Prostate gland (tissue), 2 donors: Measurements from ENCODE around the gene TMA16. TPM values are rescaled to one million over a fixed set of nuclear protein-coding genes. Genes with fewer than 3 reads are reported as not detected.

Experiments
- DNase-seq: peaks from one replicate; pipeline ENCODE4 v3.0.0-alpha.2; 2019; ENCODE audit warnings: low spot score
- H3K27ac ChIP-seq, 2 donors: fragments of 200-600 bp; sonication (generic); 2 replicates each; pipeline ENCODE4 v1.5.1; 2017 to 2019
- H3K27me3 ChIP-seq: fragments of 200-600 bp; sonication (generic); replicated peaks from 2 replicates; pipeline ENCODE4 v1.5.1; 2019; ENCODE audit not compliant: insufficient read depth
- H3K36me3 ChIP-seq, 2 donors: fragments of 200-600 bp; sonication (generic); 1 replicate in 1 of 2; 2 replicates in 1 of 2; pipeline versions ENCODE4 v1.5.1 to v1.8.1; 2017 to 2019
- H3K4me1 ChIP-seq: fragments of 200-600 bp; sonication (generic); replicated peaks from 2 replicates; pipeline ENCODE4 v1.5.1; 2019
- H3K4me3 ChIP-seq, 2 donors: fragments of 200-600 bp; sonication (generic); 2 replicates each; pipeline ENCODE4 v1.5.1; 2017 to 2019
- H3K9me3 ChIP-seq: fragments of 200-600 bp; sonication (generic); 2 replicates; pipeline ENCODE4 v1.5.1; 2017
- POLR2A ChIP-seq: fragments of 450-650 bp; IDR thresholded peaks from one replicate; pipeline ENCODE4 v1.6.1; 2016; ENCODE audit warnings: antibody characterized with exemption, mild to moderate bottlenecking
- POLR2AphosphoS5 ChIP-seq: sonication (generic); formaldehyde crosslinking; IDR thresholded peaks from one replicate; pipeline ENCODE4 v1.6.1; 2017; ENCODE audit warnings: antibody characterized with exemption
- WGBS: methylation state at CpG from one replicate; pipeline ENCODE4 v1.1.5; 2018; 5-methylcytosine and 5-hydroxymethylcytosine counted together
- intact Hi-C: fragments of 100-400 bp; cut with DNase I; formaldehyde crosslinking; loops from one replicate; pipeline ENCODE4 v1.14.2; 2022
- total RNA-seq, 2 donors: library from RNA; depleted of rRNA; stranded (reverse); fragments of >200 nt; gene quantifications; one replicate each; pipeline ENCODE4 v1.1.0, GENCODE V29; 2016
- TF ChIP-seq, protein P1 (sequence below), 4 experiments: fragments of 200-600 bp in 2 of 4; fragments of 450-650 bp in 2 of 4; sonication (generic) in 2 of 4; IDR thresholded peaks; 1 replicate in 3 of 4; 2 replicates in 1 of 4; pipeline ENCODE4 v1.5.1; 2016 to 2019; ENCODE audit warnings: antibody characterized with exemption in 4 of 4, mild to moderate bottlenecking in 2 of 4, moderate library complexity in 2 of 4

Gene TMA16
- total RNA-seq, 2 donors from 2014 or later = 12.9 to 17.3 TPM

DNA sequence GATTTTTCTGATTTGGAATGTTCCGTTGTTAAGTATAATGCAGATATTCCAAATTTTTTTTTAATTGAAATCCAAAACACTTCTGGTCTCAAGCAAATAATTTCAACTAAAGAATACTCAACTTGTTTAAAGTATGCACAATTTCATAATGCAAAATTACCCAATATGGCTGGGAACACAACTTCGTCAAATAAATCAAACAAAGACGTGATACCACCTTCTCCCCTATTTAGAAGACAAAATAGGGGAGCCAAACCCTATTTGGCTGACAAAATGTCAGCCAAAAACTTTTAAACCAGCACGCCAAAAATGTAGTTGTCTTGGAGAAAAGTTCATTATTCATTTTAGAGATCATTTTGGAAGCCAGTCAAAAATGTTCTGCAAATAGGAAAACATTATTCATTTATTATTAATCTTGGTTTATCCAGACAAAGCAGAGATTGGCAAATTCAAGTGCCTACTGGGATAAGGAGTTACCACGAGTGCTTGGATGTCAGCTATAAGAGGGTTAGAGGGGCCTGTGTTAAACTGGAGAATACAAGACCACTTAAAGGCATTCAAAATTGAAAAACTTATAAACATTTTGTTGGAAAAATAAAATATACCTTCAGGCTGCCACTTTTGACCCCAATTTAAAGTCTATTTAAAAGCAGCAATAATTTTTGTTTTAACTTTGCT is 17.6 kb upstream of the TMA16 start:
- H3K4me3 ChIP-seq = no peak overlapping the region
- H3K36me3 ChIP-seq = no peaks in the 10 kb centered on the region
- H3K27ac ChIP-seq = no peak overlapping the region
- WGBS = 83% methylated on average over 5 of the region's 5 CpGs
- intact Hi-C loops = no loop called here
- DNase-seq = no peak
- TF ChIP-seq POLR2AphosphoS5 (no peak), POLR2A (no peak)
- TF ChIP-seq, protein P1, sequence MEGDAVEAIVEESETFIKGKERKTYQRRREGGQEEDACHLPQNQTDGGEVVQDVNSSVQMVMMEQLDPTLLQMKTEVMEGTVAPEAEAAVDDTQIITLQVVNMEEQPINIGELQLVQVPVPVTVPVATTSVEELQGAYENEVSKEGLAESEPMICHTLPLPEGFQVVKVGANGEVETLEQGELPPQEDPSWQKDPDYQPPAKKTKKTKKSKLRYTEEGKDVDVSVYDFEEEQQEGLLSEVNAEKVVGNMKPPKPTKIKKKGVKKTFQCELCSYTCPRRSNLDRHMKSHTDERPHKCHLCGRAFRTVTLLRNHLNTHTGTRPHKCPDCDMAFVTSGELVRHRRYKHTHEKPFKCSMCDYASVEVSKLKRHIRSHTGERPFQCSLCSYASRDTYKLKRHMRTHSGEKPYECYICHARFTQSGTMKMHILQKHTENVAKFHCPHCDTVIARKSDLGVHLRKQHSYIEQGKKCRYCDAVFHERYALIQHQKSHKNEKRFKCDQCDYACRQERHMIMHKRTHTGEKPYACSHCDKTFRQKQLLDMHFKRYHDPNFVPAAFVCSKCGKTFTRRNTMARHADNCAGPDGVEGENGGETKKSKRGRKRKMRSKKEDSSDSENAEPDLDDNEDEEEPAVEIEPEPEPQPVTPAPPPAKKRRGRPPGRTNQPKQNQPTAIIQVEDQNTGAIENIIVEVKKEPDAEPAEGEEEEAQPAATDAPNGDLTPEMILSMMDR (IDR thresholded peaks at IDR 0.05) = no peak
- no peaks in the 10 kb centered on the region for H3K9me3 ChIP-seq
- no peaks in the 10 kb centered on the region for H3K4me1 ChIP-seq
- H3K27me3 ChIP-seq = no peaks in the 10 kb centered on the region

DNA sequence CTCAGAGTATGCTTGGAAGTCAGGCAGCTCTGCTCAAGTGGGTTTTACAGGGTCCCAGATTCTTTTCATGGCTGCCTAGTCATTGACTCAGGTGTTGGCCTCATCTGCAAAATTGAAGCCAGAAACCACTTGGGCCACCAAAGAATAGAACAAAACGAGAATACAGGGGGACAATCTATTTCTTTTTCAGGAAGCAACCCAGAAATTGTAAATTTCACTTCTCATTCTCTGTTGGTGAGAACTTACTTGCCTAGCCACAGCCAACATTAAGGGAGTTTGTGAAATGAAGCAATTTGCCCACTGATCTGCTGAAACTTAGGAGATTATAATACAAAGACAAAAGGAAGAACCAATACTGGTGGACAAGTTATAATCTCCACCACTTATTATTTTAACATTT is 12.3 kb upstream of the TMA16 start:
- Histone ChIP-seq H3K27me3 (no peaks in the 10 kb centered on the region), H3K4me1 (no peaks in the 10 kb centered on the region), H3K4me3 (no peak overlapping the region), H3K36me3 (no peaks in the 10 kb centered on the region), H3K9me3 (no peaks in the 10 kb centered on the region), H3K27ac (no peak overlapping the region)
- TF ChIP-seq, protein P1 (IDR thresholded peaks at IDR 0.05) = no peak
- TF ChIP-seq POLR2A (no peak), POLR2AphosphoS5 (no peak)
- DNase-seq = no peak
- WGBS = 48% methylated on average over 1 of the region's 1 CpG
- intact Hi-C loops = no loop called here

GRCh38 chr4:163484906-163485305 is 9.6 kb upstream of the TMA16 start:
- 19% methylated on average over 4 of the region's 4 CpGs for WGBS
- Histone ChIP-seq H3K9me3 (no peaks in the 10 kb centered on the region), H3K4me3 (no peak overlapping the region), H3K36me3 (no peaks in the 10 kb centered on the region), H3K27ac (no peak overlapping the region), H3K4me1 (no peaks in the 10 kb centered on the region), H3K27me3 (no peaks in the 10 kb centered on the region)
- TF ChIP-seq POLR2A (no peak), POLR2AphosphoS5 (no peak)
- TF ChIP-seq, protein P1 (IDR thresholded peaks at IDR 0.05) = peak in 2 of 4 experiments; percentile 36 to 51
- no peak for DNase-seq
- intact Hi-C loops = loop anchor here (5.0 kb wide), 1 partner anchor 62 kb away; no protein-coding TSS in a partner anchor

DNA sequence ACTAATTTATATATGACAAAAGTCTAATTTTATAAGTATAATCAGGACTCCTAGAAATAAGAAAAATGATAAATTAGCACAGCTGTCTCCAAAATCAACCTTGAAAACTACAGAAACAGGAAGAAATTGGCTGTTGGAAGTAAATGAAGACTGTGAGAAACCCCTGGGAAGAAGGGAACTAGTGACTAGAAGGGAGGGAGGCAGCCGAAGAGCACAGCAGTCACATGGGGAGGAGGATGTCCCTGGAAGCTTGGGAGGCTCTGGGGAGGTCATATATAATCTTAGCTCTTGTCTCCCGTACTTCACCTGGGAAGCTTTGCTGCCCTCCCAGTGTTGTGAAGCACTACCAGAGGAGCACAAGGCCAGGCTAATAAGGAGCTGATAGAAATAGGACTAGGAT is 8.9 kb upstream of the TMA16 start:
- no peaks in the 10 kb centered on the region for H3K36me3 ChIP-seq
- 50% methylated on average over 2 of the region's 2 CpGs for WGBS

More for the DNA sequence above, 8.9 kb upstream of the TMA16 start:
- H3K27ac ChIP-seq = no peak overlapping the region
- H3K4me3 ChIP-seq = no peak overlapping the region
- no peaks in the 10 kb centered on the region for H3K4me1 ChIP-seq
- no peaks in the 10 kb centered on the region for H3K9me3 ChIP-seq
- H3K27me3 ChIP-seq = no peaks in the 10 kb centered on the region
- TF ChIP-seq, protein P1 (IDR thresholded peaks at IDR 0.05) = no peak
- TF ChIP-seq POLR2AphosphoS5 (no peak), POLR2A (no peak)
- no peak for DNase-seq
- intact Hi-C loops = loop anchor here (5.0 kb wide), 1 partner anchor 62 kb away; no protein-coding TSS in a partner anchor
